Stromal cell of bone marrow (primary cell): ENCODE results near the gene YPEL1.
"Not testable (repeated sequence)": the region's sequence is repeated elsewhere in the genome, so short reads cannot be mapped to it uniquely, and the experiment has no call there.

Experiments
- DNase-seq: peaks from one replicate; pipeline ENCODE4 v3.0.0-alpha.2; 2012; ENCODE audit warnings: low read depth

The YPEL1 gene

DNA sequence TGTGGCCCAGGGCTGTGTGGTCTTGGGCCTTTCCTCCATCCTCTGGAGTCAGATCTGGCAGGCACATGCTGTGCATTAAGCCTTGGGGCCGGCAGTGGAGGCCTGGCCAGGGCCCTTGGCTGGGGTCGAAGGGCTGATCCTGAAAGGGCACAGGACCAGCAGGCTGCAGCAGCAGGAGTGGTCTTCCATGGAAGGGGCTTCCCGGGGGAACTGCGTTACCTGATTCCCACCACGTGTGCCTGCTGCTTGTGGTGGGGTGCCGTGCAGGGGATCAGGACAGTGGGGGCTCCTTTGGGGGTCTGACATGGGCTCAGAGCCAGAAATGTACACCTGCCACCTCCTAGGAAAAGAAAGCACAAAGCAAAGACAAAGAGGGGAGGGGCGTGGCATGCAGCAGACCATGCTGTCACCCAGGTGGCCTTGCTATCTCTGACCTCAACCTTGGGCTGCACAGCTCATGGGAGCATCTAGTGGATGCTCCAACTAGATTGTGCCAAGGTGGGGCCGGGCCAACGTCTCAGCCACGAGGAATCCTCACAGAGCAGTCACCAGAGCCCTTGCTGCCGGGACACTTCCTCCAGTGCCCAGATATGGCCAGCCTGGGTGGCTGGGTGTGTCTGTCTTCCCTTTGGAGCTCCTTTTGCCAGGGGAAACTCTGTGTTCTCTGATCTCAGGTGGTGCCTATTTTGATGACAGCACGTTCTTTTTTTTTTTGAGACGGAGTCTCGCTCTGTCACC lies 17.9 kb upstream of the YPEL1 start:
- DNase-seq, result no peak

DNA sequence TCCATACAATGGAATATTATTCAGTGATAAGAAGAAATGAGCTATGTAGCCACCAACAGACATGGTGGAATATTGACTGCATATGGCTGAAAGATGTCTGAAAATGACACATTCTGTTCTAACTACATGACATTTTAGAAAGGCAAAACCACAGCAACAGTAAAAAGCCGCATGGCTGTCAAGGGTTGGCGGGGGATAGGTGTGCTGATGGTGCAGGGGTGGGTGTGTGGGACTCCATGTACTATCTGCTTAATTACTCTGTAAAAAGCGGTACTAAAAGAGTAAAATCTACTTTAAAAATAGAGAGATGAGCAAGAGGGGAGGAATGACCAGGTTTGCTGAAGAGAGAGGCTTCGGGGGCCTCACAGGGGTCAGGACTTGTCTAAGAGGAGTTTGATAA lies 16.7 kb upstream of the YPEL1 start:
- DNase-seq, result no peak

DNA sequence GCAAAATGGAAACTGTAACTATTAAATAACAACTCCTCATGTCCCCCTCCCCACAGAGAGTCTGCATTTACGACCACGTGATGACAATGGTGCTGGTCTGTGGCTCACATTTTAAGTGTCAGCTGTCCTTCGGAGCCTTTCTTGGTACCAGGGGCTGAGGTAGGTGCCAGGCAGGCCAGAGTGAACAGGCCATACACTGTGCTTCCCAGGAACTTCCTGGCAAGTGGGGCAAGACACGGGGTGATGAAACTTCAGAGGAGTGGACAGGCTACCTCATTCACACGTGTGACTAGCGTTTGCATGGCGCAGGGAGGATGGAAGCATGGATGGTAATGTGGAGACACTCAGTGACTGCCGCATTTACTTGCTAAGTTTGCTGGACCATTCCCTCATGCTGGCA lies 10.4 kb upstream of the YPEL1 start:
- DNase-seq, result no peak

DNA sequence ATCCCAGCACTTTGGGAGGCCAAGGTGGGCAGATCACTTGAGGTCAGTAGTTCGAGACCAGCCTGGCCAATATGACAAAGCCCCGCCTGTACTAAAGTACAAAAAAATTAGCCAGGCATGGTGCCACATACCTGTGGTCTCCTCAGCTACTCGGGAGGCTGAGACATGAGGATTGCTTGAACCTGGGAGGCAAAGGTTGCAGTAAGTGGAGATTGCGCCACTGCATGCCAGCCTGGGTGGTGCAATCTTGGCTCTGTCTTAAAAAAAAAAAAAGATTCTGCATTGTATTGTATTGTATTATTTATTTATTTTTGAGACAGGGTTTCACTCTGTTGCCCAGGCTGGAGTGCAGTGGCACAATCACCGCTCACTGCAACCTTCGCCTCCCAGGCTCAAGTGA lies 9.3 kb upstream of the YPEL1 start:
- not testable (repeated sequence) for DNase-seq

DNA sequence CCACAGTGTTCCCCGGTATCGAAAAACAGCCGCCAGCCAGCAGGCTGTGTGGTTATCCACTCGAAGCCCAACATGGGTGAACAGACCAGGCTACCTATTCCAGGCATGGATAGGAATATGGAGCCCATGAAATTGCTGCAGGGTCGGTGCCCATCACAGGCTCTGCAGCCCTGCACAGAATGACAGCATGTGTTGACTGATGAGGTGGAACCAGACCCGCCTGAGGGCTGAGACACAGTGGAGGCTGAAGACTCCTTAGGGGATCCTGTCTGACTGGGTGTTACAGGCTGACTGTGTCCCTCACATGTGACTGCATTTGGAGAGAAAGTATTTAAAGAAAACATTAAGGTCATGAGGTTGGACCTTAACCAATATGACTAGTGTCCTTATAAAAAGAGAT lies 6.2 kb upstream of the YPEL1 start:
- DNase-seq, result no peak

DNA sequence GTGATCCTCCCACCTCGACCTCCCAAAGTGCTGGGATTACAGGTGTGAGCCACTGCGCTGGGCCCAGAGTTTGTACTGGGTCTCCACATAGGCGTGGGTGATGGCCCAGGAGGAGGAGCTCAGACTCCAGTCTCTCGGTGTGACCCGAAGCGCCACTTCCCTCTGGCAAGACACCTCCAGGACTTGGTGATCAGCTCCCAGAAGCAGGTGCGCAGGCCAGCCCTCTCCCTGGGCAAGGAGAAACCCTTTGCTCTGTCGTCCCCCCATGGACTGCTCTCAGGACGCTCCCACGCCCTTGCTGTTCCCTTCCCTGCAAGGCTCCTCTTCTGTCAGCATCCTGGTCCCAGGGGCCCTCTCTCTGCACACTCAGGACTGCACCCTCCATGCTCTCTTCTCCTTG lies 5.5 kb upstream of the YPEL1 start:
- no peak for DNase-seq

DNA sequence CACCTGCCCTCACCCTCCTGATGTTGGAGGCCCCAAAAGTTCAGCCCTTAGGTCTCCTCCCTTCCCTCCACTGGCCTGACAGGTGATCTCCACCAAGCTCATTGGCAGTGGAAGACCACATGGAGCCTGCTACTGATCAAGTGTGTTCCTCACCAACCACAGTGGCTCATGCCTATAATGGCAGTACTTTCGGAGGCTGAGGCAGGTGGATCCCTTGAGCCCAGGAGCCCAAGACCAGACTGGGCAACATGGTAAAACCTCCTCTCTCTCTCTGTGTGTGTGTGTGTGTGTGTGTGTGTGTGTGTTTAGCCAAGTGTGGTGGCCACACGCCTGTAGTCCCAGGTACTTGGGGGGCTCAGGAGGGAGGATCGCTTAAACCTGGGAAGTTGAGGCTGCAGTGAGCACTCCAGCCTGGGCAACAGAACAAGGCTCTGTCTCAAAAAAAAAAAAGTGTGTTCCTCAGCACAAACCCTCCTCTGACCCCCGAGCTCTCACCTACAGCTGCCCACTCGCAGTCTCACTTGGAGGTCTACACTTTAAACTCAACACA lies 4.3 kb upstream of the YPEL1 start:
- DNase-seq, result no peak

DNA sequence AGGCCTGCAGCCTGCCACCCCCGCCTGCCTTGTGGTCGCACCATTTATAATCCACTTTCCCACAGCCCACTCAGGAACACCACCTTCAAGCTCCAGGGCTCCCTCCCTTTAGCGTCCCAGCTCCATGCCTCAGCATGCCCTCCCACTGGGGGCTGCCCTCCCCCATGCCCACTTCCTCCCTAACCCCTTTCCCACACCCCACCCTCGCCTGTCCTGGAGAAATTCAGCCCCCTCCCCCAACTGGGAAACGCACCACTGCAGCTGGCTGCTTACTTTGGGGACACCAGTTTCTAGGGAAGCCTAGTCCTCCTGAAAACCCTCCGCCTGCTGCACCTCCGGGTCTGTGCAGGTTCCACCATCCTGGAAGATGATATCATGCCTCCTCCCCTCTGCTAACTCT lies 3.4 kb upstream of the YPEL1 start:
- DNase-seq, result no peak

DNA sequence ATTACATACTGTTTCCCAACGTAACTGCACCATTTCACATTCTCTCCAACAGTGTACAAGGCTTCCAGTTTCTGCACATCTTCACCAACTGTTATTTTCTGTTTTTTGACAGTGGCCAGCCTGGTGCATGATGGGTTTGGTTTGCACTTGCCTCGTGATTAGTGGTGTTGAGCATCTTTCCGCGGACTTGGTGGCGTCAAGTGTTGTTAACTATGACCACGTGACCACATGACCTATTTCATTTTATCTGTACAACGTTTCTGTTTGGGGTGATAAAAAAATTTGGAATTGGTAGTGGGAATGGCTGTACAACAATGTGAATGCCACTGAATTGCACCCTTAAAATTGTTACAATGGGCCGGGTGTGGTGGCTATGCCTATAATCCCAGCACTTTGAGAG lies 2.5 kb upstream of the YPEL1 start:
- DNase-seq, result no peak

DNA sequence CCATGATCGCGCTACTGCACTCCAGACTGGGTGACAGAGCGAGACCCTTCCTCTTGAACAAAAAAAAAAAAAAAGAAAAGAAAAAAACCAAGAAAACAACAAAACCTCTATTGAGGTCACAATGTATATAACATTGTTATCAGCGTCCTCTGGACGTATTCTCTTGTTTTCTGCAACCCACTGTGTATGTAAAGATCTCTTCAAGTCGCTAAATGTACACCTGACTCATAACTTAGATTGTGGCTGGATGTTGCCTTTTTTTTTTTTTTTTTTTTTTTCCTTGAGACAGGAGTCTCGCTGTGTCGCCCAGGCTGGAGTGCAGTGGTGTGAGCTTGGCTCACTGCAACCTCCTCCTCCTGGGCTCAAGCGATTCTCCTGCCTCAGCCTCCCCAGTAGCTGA lies 1.4 kb upstream of the YPEL1 start:
- DNase-seq, result no peak

DNA sequence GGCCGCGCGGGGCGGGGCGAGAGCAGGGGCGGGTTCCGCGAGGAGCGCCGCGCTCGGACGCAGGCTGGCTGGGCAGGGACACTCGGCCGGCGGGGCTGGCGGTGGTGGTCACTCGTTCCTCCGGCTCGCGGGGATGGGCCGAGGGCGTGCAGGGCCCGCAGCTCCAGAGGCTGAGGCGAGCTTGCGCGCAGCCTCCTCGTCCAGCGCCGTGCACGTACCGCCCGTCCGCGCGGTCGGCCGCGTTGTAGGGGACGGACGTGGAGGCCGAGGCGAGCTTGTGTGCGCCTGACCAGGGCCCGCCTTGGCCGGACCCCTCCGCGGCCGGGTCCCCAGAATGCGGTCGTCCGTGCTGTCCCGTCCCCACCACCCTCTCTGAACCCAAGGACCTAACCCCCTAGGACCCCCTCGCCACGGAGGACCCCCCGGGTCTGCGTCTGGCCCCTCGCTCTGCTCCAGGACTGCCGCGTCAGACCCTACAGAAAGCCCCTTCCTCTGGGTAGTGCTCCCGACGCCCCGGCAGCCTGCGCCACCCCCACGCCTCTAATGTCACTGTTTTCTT lies 569 bp upstream of the YPEL1 start:
- no peak for DNase-seq

DNA sequence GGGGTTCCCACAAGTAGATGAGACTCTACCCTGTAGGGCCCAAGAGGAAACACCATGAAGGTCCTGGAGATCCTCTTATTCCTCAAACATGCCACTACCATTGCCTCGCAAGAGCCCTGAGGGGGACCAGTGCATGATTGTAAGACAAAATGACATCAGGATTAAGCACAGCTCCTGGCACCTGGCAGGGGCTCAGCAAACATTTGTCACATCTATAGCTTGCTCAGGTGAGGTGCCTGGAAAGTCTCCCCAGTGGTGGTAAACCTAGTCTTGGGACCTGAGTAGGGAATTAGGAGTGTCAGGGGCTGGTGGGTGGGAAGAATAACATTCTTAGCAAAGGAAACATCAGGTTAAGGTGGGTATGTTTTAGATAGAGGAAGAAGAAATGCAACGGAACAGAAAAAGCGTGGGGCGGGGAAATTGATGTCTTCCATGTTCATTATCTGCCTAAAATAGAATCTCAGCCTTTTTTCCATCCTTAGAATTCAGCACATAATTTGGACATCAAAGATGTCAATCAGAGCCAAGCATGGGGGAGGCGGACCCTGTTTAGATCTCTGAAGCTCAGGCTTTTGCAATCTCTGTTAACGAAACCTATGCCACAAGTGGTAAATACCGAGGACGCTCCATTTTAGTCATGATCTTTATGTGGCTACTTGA lies 924 bp downstream of the YPEL1 start:
- DNase-seq, result no peak

DNA sequence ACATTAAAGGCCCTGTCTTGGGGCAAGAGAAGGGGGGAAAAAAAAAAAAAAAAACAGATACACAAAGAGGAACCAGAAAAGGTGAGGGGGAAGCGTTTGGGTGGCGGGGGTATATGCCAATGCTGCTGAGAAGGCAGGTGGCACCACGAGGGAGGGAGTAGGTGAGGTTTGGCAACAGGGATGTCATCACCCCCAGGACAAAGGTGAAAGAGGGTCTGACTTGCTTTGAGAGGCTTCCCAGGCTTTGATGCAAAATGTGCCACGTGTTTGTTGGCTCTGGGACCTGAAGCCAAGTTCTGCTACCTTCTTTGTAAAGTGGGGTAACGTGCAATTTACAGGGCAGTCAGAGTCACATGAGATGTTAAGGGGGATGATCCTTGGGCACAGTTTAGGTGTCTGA lies 4.1 kb downstream of the YPEL1 start:
- no peak for DNase-seq

DNA sequence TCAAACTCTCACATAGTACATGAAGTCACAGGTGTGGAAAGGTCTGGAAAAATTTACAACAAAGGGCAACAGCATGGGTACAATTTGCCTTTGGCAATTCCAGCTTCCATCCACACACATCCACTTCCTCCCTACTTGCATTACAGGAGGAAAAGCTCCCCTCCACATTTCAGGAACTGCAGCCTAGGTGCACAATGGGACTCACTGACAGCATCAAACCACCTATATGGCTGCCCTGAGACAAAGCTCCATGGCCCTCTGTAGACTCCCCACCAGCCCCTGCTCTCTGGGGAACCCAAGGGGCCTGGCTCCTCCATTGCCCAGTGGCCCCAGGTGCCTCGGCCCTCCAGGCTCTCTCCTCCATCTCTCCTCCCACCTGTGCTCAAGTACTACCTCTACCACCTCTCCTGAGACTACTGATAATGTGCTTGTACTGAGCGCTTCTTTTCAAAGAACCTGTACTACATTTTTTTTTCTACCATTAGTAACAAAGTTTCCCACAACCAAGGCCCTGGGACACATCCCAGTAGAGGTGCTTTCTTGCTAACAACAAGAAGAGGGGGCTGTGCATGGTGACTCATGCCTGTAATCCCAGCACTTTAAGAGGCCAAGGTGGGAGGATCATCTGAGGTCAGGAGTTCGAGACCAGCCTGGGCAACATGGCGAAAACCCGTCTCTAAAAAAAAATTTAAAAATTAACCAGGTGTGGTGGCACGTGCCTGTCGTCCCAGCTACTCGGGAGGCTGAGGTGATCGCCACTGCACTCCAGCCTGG lies 4.9 kb downstream of the YPEL1 start:
- DNase-seq, result no peak

DNA sequence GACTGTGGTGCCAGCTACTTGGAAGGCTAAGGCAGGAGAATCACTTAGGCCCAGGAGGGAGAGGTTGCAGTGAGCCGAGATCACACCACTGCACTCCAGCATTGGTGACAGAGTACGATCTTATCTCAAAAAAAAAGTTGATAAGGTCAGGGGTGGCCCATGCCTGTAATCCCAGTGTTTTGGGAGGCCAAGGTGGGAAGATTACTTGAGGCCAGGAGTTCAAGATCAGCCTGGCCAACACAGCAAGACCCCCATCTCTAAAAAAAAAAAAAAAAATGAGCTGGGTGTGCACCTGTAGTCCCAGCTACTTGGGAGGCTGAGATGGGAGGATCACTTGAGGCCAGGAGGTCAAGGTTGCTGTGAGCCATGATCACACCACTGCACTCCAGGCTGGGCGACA lies 6.4 kb downstream of the YPEL1 start:
- DNase-seq, result not testable (repeated sequence)

DNA sequence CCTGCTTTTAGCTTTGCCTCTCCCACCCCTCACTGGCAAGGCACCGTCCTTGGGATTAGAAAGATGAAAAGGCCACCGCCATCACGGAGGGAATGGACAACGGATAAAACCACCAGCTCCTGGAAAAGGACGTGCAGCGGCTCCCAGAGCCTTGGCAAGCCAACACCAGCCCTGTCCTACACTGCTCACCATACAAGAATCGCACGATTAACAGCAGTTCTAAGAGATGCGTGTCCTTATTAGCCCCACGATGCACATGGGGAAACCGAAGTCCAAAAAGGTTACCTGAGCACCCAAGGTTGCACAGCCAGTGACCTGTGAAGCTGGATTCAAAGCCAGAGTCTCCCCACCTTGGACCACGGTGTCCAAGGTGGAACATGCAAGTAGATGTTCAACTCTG lies 7.3 kb downstream of the YPEL1 start:
- no peak for DNase-seq

DNA sequence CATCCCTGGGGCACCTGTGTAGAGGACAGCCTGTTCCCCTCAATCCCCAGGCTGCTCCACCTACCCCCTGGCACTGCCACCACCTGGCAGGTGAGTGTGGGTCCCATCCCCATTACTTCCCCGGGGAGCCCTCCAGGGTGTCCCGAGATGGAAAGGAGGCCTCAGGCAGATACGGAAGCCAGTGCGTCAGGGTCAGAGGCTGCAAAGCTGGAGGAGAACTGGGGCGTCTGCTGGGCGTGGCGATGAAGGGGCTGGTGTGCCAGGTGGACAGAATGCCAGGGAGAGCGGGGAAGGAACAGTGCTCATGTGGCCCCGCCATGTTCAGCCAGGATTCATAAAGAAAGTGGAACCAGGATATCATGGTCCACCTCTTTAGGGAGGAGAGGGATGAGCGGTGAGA lies 7.8 kb downstream of the YPEL1 start:
- no peak for DNase-seq

DNA sequence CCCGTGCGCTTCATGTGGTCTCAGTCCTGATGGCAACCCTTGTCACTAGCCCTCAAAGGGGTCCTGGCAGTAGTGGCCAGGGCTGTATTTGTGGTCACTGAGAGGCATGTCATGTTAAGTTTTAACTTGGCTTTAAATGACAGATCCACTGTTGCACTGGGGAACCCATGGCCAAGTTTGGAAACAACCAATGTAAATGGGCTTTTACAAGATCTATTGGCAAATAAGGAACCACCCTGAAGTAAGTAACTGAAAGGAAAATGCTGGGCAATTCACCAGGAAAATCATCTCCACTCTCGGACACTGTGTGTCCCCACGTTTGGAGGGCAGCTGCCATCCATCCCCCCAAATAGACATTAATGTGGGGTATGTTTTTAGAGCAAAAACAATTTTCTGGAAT lies 8.4 kb downstream of the YPEL1 start:
- no peak for DNase-seq

DNA sequence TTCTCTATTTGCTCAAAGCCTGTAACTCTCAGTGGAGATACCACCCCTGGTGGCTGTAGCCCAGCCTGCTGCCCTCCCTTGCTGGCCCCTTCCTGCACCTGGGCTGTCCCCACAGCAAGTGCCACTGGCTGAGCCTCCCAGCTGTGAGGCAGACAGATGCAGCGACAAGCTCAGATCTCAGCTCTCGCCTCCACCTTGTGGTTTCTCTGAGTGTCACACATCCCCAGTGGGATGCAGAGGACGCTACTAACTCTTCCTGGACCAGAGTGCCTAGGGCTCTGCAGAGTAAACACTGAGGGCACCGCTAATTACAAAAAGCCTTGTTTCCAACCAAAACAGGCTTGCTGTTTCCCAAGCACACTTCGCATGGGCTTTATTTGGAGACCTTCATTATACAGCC lies 8.9 kb downstream of the YPEL1 start:
- no peak for DNase-seq

DNA sequence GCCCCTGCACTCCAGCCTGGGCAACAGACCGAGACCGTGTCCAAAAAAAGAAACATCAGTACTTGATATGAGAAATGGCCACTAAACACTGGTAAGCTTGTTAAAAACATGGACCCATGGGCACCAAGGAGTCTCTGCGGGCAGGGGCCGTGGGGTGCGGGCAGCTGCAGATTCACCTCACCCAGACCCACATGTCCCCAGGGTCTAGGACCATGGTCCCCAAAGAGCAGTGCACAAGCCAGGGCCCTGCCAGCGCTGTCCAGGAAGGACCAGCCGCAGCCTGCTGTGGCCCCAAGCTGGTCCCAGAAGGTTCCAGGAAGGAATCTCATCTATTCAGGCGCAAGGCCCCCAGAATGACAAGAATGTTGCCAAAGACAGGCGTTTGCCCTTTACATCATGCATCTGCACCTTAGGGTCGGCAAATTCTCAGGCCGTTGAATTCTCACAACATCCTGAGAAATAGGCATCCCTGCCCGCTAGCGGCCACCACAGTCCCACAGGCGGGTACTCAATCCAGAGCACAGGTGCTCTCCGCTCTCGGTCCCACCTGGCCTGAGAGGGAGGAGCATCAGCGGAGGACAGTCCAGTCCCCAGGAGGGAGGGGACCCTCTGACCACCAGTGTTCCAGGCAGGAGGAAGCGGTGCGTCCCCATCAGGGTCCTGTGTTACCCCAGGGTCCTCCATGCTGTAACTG lies 9.5 kb downstream of the YPEL1 start:
- no peak for DNase-seq

DNA sequence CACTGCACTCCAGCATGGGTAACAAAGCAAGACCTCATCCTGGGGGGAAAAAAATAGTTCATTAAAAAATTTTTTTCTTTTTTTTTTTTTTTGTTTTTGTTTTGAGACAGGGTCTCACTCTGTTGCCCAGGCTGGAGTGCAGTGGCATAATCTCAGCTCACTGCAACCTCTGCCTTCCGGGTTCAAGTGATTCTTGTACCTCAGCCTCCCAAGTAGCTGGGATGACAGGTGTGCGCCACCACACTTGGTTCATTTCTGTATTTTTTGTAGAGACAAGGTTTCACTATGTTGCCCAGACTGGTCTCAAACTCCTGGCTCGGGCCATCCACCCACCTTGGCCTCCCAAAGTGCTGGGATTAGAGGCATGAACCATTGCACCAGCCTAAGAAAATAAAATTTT lies 11.1 kb downstream of the YPEL1 start:
- not testable (repeated sequence) for DNase-seq
